ENCODE results near the gene ATP6V0A1. TPM values are rescaled to one million over a fixed set of nuclear protein-coding genes. Genes with fewer than 3 reads are reported as not detected.
A peak's percentile ranks its signal among the peaks of the same experiment; 100 is the strongest.

Gene ATP6V0A1
- total RNA-seq, 1 donor from 2014 or later, result 103 TPM

DNA sequence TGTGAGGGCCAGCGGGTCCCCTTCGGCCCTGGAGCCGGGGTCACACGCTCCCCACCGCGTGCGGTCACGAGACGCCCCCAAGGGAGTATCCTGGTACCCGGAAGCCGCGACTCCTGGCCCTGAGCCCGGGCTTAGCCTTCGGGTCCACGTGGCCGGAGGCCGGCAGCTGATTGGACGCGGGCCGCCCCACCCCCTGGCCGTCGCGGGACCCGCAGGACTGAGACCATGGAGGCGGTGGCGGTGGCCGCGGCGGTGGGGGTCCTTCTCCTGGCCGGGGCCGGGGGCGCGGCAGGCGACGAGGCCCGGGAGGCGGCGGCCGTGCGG is 77.3 kb downstream of the ATP6V0A1 start, which contains the start of gene NAGLU:
NAGLU (plus strand) TSS at position 194 of the 324 bp plus-strand sequence; CDS start at position 226, 32 bp downstream.
- Mint-ChIP-seq H3K27ac (ENCODE audit: unreplicated experiment) (peak within 1 kb of the TSS; percentile 18), H3K27me3 (ENCODE audit: unreplicated experiment) (peaks cover 6% of the 10 kb centered on the region), H3K36me3 (ENCODE audit: low read depth, unreplicated experiment) (peaks cover 15% of the 10 kb centered on the region), H3K4me1 (ENCODE audit: unreplicated experiment) (peaks cover 11% of the 10 kb centered on the region), H3K9me3 (ENCODE audit: unreplicated experiment) (no peaks in the 10 kb centered on the region), H3K4me3 (ENCODE audit: unreplicated experiment) (peak within 1 kb of the TSS; percentile 86)
- peak; percentile 83 for DNase-seq (ENCODE audit: low spot score)
- TF ChIP-seq, protein P1, sequence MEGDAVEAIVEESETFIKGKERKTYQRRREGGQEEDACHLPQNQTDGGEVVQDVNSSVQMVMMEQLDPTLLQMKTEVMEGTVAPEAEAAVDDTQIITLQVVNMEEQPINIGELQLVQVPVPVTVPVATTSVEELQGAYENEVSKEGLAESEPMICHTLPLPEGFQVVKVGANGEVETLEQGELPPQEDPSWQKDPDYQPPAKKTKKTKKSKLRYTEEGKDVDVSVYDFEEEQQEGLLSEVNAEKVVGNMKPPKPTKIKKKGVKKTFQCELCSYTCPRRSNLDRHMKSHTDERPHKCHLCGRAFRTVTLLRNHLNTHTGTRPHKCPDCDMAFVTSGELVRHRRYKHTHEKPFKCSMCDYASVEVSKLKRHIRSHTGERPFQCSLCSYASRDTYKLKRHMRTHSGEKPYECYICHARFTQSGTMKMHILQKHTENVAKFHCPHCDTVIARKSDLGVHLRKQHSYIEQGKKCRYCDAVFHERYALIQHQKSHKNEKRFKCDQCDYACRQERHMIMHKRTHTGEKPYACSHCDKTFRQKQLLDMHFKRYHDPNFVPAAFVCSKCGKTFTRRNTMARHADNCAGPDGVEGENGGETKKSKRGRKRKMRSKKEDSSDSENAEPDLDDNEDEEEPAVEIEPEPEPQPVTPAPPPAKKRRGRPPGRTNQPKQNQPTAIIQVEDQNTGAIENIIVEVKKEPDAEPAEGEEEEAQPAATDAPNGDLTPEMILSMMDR (IDR thresholded peaks at IDR 0.05; ENCODE audit: unreplicated experiment), result no peak

DNA sequence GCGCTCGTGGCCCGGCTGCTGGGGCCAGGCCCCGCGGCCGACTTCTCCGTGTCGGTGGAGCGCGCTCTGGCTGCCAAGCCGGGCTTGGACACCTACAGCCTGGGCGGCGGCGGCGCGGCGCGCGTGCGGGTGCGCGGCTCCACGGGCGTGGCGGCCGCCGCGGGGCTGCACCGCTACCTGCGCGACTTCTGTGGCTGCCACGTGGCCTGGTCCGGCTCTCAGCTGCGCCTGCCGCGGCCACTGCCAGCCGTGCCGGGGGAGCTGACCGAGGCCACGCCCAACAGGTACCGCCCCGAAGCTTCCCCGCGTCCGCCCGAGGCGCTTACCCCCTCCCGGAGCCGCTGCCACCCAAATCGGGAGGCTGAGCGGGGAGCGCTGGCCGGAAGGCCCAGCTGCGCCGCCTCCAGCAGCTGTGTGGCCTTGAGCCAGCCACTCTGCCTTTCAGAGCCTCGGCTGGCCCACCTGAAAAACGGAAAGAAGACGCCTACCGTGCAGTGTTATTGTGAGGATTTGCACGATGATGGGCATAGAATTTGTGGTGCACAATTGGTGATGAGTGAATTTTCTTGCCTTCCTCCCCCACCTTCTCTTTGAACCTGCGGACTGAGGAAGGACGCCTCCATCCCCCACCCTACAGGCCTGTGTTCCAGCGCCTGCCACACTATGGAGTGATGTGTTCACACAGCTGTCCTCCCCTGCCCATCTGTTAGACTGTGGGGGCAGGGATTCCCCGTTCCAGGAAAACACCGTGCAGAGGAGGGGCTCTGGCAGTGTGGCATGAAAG is 77.9 kb downstream of the ATP6V0A1 start:
- Mint-ChIP-seq H3K4me3 (ENCODE audit: unreplicated experiment) (peak overlapping the region; percentile 86), H3K36me3 (ENCODE audit: low read depth, unreplicated experiment) (peaks cover 15% of the 10 kb centered on the region), H3K9me3 (ENCODE audit: unreplicated experiment) (no peaks in the 10 kb centered on the region), H3K27ac (ENCODE audit: unreplicated experiment) (no peak overlapping the region), H3K27me3 (ENCODE audit: unreplicated experiment) (peaks cover 7% of the 10 kb centered on the region), H3K4me1 (ENCODE audit: unreplicated experiment) (peaks cover 16% of the 10 kb centered on the region)
- peak; percentile 68 for DNase-seq (ENCODE audit: low spot score)
- TF ChIP-seq, protein P1 (IDR thresholded peaks at IDR 0.05; ENCODE audit: unreplicated experiment), result no peak

DNA sequence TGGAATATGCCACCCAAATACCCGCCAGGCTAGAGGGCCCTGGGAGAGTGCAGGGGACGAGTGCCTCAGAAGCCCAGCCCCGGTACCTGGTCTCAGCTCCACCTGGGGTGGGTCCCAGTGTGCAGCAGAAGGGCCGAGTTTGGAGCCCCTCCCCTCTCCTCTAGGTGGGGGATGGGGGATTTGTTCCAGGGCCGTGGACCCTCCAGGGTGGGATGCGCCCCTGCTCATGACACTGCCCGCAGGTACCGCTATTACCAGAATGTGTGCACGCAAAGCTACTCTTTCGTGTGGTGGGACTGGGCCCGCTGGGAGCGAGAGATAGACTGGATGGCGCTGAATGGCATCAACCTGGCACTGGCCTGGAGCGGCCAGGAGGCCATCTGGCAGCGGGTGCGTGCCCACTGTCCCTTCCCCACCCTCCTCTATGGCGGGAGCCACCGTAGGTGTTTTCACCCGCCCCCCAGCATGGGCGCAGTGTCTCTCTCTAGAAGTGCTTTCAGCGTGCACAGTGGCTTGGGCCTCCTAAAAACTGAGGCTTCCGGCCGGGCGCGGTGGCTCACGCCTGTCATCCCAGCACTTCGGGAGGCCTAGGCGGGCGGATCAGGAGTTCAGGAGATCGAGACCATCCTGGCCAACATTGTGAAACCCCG is 78.6 kb downstream of the ATP6V0A1 start:
- Mint-ChIP-seq H3K27ac (ENCODE audit: unreplicated experiment) (no peak overlapping the region), H3K27me3 (ENCODE audit: unreplicated experiment) (peaks cover 7% of the 10 kb centered on the region), H3K36me3 (ENCODE audit: low read depth, unreplicated experiment) (peaks cover 15% of the 10 kb centered on the region), H3K9me3 (ENCODE audit: unreplicated experiment) (no peaks in the 10 kb centered on the region), H3K4me3 (ENCODE audit: unreplicated experiment) (peak overlapping the region; percentile 86), H3K4me1 (ENCODE audit: unreplicated experiment) (peaks cover 16% of the 10 kb centered on the region)
- TF ChIP-seq, protein P1 (IDR thresholded peaks at IDR 0.05; ENCODE audit: unreplicated experiment), result no peak
- DNase-seq (ENCODE audit: low spot score), result no peak

DNA sequence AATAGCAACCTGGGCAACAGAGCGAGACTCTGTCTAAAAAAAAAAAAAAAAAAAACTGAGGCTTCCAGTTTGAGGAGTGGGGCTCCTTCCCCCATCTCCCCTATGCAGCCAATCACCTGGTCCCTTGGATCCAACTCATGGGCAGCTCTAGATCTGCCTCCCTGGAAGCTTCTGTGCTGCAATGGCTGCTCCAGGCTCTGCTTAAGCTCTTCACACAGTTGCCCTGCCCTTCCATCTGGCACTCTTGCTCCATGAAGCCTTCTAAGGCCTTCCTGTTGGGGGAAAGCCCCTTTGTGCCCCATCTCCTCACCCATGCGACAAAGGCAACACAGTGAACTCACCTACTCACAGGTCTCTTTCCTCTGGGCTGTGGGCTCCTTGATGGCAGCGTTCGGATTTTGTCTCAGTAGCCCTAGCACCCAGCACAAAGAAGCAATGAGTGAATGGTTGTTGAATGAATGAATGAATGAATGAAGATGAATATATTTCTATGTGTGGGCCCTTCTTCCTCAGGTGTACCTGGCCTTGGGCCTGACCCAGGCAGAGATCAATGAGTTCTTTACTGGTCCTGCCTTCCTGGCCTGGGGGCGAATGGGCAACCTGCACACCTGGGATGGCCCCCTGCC is 79.3 kb downstream of the ATP6V0A1 start:
- Mint-ChIP-seq H3K27ac (ENCODE audit: unreplicated experiment) (peak overlapping the region; percentile 64), H3K4me3 (ENCODE audit: unreplicated experiment) (peak overlapping the region; percentile 74), H3K4me1 (ENCODE audit: unreplicated experiment) (peaks cover 16% of the 10 kb centered on the region), H3K36me3 (ENCODE audit: low read depth, unreplicated experiment) (peaks cover 15% of the 10 kb centered on the region), H3K27me3 (ENCODE audit: unreplicated experiment) (peaks cover 7% of the 10 kb centered on the region), H3K9me3 (ENCODE audit: unreplicated experiment) (no peaks in the 10 kb centered on the region)
- no peak for DNase-seq (ENCODE audit: low spot score)
- TF ChIP-seq, protein P1 (IDR thresholded peaks at IDR 0.05; ENCODE audit: unreplicated experiment), result no peak
